GM19035 (cell line): ENCODE measurements around the gene ADAM12.

Source experiments
- ATAC-seq: cut with Tn5 transposase; IDR thresholded peaks from one replicate; pipeline ENCODE4 v1.9.1; 2021; ENCODE audit not compliant: unreplicated experiment

ADAM12 gene

DNA sequence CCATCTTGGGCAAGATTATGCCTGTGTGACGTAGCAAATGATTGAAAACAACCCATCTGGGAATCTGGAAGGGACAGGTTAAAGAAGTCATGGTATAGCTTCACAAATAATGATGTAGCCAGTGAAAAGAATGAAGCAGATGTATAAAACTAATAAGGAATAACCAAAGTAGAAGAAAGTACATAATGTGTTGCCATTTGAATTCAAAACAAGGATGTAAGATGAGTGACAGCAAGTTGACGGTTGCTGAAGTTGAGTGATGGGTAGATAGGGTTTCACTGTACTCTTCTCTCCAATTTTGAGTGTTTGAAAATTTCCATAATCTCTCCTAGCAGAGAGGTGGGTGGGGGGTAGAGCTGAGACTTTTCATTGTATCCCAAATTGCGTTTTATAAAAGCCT, 358.3 kb downstream of the ADAM12 start:
- ATAC-seq: no peak

DNA sequence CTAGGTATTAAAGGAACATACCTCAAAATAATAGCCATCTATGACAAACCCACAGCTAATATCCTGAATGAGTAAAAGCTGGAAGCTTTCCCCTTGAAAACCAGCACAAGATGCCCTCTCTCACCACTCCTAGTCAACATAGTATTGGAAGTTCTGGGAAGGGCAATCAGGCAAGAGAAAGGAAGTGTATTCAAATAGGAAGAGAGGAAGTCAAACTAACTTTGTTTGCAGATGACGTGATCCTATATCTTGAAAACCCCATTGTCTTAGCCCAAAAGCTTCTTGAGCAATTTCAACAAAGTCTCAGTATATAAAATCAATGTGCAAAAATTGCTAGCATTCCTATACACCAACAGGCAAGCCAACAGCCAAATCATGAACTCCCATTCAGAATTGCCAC, 360.6 kb downstream of the ADAM12 start:
- no peak for ATAC-seq

- no peak for ATAC-seq
These were observed 365.4 kb downstream of the ADAM12 start for GRCh38 chr10:126022841-126023240.

DNA sequence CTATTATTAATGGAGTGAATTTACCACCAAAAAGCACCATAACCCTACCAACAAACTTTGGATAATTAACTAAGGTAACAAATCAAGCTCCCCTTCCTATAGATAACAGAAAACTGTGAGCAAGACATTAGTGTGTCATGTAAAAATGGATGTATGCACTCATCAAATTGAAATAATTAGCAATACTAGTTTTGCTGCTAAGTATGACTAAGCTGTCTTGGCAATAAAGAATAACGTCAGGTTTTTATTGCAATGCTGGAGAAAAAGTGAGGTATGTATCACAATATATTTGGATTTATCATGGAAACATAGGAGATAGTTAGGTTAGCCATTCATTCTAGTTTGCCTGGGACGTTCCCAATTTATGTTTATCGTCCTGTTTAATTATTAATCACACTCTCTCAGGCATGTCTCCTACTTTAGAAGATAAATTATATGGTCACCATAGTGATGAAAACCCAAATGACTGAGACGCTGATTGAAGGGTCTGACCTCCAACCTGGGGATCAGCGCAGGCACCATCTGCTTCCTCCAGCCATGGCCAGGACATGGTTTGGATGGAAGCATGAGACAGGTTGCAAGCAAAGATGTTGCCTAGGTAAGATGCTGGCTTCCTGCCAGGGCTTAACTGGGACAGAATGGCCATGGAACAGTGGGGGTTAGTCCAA, 366.3 kb downstream of the ADAM12 start:
- ATAC-seq: no peak

GRCh38 chr10:126017961-126018560, 370.2 kb downstream of the ADAM12 start:
- ATAC-seq: no peak

DNA sequence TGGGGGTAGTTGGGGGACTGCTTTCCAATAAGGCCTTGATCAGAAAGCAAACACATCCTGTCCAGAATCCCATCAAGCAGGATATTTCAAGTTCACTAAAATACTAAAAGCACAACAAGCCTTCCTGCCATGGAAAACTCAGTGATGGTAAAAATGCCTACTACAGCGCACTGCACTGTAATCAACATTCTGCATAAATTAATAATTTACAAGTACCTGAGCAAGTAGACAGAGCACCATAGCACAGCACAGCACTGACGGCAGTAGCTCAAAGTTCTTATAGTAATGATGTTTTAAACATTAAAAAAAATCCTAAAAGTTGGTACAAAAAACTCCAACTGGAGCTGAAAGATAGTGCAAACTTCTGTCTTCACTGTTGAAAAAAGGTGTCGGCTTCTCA, 371.4 kb downstream of the ADAM12 start:
- ATAC-seq: no peak

GRCh38 chr10:126016156-126016805, 372.0 kb downstream of the ADAM12 start:
- no peak for ATAC-seq

- ATAC-seq: no peak
These were observed 372.9 kb downstream of the ADAM12 start for GRCh38 chr10:126015413-126015812.

GRCh38 chr10:126014309-126014708, 374.0 kb downstream of the ADAM12 start:
- no peak for ATAC-seq

DNA sequence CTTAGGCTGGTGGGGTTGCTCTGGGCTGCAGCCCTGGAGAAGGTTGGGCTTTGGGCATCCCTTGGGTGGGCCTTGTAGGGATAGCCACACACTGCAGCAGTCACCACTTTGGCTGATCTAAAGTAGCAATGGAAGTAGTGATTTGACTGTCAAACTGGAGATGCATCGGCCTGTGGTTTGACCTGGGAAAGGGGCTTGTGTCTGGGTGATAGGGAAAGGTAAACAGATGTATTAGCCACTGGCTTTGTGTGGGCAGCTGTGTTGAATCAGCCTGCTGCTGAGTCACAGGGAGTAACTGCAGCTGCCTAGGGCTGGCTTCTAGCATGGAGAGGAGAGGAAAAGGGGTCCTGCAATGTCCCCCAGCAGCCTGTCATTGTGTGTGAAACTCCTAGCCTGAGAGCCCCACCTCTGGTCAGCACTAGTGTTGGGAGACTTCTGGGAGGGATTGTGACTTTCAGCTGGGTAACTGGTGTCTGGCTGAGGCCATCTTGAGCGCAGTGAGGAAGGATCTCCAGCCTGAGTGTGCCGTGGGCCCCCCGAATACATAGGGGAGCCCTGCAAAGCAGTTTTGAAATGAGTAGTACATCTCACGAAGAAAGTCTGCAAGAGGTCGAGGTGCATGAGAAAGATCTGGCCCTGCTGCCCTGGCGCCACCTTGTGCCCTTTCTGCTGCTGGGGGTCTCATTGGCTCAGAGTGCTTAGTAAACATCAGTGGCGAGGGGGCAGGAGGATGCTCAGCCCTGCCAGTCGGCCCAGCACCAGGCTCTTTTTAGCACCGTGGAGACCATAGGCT, 374.6 kb downstream of the ADAM12 start:
- peak; percentile 66 for ATAC-seq

DNA sequence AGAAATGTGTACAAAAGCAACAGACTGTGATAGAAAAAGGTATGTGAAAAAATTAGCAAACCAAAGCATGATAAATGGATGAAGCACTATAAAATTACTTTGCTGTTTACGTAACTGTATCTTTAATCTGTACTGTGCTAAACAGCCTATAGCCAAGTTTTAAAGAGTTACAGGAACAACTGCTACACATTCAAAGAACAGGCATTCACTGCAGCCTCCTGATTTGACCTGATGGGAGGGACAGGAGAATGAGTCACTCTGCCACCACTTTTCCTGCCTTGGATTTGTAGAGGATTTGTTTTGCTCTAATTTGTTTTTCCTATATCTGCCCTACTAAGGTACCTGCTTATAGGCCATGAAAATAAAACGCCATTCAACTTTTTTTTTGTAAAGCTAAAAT, 375.8 kb downstream of the ADAM12 start:
- ATAC-seq: no peak

DNA sequence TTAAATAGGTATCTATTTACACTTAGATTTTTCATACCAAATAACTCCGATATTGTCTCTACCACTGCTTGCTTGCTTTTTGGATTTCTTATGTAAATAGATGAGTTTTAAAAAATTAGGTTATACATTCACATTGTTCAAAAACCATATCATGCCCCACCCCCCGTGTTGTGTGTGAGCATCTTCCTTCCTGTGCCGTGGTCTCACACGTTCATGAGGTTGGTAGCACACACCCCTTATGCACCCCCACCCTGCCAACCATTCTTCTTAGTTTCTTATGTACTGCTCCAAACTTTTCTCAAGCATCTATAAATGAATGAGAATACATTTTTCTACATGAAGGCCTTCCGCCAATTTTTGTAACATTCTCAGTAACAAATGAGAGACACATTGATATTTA, 376.3 kb downstream of the ADAM12 start:
- no peak for ATAC-seq

DNA sequence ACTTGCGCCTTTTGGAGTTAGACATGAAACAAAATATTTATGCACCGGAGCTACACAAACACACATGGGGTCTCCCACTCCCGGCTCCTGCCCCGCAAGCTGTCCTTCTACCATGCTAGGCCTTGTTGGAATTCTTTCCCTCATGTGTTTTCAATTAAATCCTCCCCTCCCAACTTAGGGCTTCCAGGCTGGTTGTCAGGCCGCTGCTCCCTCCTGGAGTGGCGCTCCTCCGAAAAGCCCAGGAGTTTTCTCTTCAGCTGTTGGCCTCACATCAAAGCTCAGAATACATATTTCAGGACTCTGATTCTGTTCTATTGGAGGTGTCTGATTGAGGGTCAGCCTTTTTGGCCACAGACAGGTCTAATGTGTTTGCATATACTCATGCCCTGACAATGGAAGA, 378.6 kb downstream of the ADAM12 start:
- no peak for ATAC-seq

DNA sequence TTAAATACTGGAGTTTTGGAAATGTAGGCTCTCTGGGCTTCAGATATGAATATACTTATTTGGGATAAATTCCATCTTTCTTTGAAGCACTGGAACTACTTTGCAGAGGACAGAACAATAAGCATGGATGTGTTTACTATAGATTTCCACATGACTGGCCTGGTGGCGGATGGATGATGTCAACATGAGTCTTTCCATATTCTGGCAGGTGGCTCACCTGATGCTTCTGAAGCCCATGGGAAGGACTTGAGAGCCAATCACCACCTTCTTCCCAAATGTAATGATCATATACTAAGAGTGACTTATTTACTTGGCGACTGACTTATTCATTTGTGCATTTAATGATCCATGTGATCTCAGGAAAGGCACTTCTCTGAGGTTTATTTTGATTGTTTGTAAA, 381.4 kb downstream of the ADAM12 start:
- no peak for ATAC-seq

DNA sequence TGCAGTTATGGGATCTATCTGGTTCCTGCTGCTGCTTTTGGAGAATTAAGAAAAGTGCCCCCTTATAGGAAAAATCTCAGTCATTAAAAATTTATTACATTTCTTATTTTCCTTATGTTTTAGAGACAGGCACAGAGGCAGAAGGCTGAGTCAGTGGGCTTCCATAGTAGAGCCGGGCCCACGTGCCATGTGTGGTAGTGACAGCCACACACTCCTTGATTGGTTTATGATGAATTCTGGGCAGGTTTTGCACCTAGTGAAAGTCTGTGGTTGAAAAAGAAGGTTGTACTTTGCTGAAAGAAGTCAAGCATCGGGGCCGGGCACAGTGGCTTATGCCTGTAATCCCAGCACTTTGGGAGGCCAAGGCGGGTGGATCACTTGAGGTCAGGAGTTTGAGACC, 382.0 kb downstream of the ADAM12 start:
- ATAC-seq: no peak

- no peak for ATAC-seq
These were observed 383.5 kb downstream of the ADAM12 start for GRCh38 chr10:126004752-126005151.

DNA sequence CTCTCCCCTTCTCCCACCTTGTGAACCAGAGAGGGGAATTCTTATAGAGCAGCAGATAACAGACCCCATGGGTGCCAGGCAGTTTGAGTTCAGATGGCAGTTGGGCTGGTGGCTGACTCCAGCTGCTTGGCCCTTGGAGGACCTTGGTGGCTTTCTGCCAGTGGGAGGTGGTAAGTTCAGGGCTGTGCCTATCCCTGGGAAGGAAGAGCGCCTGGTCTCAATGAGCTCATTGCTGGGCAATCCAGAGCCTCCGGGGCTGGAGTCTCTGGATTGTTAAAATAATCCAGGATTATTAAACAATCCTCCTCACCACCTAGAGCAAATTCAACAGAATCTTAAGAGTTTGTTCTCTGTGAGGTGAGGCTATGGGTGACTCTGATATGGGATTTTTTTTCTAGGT, 386.7 kb downstream of the ADAM12 start:
- no peak for ATAC-seq

- no peak for ATAC-seq
These were observed 388.6 kb downstream of the ADAM12 start for GRCh38 chr10:125999694-126000093.

GRCh38 chr10:125997586-125997985, 390.7 kb downstream of the ADAM12 start:
- no peak for ATAC-seq

DNA sequence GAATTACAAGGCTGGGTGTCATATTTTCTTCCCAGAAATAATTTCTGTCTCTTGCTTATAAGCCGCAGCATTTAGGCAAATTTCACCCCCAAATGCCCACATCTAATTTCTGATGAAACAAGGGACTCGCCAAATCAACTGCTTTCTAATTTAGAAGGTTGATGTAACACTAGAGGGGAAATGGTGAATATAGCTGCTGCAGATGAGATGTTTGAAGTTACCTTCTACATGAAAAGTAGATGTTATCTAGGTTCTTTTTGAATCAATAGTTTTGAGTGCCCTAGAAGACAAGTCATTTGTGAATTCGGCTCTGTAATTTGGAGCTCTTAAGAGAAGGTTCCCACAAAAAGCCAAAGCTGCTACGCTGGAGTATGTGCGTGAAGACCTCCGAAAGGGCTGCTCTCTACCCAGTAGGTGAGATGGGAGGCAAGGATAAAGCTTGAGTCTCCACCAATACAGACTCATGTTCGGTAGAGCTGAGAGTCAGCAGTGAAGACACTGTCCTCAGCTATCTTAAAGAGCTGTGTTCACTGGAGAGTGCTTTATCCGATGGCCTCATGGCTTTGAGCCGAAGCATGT, 392.5 kb downstream of the ADAM12 start:
- ATAC-seq: no peak

DNA sequence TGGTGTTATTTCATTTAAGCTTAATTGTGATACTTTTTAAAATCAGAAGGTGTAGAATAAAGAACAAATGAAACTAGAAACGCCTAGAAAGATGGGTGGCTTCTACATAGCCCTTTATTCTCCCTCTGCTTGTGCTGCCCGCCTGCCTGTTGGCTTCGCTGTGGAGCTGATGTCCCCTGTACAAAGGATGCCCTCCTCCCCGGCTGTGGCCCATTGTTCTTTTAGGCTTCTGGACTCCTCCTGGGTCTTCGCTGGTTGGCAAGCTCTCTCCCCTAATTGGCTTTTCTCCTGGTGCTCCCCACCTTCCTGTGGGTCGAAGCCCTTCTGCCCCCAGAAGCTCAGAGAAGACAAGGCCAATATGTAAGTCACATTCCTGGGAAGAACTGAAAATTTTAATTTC, 393.7 kb downstream of the ADAM12 start:
- no peak for ATAC-seq
